ENCODE results near the gene SF3B3.
"Not testable (repeated sequence)": the region's sequence is repeated elsewhere in the genome, so short reads cannot be mapped to it uniquely, and the experiment has no call there.

SF3B3 gene

DNA sequence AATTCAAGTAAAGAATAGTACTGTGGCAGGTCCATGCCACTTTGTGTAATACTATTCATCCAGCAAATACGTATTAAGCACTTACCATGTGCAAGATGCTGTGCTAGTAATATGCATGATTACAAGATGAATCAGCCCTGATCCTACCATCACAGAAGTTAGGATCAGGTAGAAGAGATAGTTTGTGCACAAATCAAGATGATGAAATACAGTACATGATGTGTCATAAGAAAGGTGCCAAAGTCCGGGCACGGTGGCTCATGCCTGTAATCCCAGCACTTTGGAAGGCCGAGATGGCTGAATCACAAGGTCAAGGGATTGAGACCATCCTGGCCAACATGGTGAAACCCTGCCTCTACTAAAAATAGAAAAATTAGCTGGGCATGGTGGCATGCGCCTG, 11.2 kb upstream of the SF3B3 start:
- no peak for DNase-seq

DNA sequence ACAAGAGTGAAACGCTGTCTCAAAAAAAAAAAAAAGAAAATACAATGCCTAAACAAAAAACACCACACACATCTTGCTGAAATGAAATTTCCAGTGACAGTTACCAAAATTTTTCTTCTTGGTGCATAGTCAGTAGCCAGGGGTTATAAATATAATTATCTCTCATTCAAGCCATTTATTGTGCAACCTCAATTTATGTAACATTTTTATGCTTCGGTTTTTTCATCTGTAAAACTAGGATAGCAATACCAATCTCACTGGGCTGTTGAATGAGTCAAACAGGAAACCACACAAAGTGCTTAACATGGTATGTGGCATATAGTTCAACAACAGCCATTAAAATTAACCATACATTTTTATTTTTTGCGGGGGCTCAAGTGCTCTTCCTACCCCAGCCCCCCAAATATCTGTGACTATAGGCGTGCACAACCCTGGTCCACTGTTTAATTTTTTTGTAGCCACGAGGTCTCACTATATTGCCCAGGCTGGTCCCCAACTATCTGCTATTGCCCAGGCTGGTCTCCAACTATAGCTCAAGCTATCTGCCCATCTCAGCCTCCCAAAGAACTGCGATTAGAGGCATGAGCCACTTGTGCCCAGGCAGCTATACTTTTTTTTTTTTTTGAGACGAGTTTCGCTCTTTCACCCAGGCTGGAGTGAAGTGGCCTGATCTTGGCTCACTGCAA, 2.9 kb upstream of the SF3B3 start:
- DNase-seq: no peak

DNA sequence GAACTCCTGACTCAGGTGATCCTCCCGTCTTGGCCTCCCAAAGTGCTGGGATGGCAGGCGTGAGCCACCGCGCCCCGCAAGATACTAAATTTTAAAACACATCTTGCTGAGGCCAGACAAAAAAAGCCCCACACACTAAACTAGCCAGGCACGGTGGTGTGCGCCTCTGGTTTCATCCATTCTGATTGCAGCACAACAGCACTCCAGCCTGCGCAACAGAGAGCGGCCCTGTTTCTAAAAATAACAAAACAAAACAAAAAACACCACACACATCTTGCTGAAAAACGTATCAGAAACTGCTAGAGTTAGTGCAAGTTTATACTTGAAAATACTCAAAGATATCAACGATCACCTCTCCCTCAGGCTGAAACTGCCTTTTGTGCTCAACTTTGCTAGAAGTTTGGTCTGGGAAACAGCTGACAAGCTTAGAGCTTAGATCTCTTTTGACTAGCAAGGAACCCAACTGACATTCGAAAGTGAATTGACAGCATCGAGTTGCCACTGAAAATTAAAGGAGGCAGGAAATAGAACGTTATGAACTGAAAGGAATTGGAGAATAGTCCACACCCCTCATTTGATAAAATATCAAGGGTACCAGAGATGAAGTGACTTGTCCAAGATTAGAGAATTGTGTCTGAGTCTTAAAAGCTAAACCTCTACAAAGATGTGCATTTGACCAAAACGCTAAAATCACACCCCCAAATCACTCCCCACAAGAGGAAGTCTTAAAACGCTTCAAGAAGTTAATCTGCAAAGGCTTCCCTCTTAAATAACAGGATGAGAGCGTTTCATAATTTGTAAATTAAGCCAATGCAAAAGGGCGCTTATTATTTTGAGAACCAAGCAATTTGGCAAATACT, 1.2 kb upstream of the SF3B3 start:
- no peak for DNase-seq

DNA sequence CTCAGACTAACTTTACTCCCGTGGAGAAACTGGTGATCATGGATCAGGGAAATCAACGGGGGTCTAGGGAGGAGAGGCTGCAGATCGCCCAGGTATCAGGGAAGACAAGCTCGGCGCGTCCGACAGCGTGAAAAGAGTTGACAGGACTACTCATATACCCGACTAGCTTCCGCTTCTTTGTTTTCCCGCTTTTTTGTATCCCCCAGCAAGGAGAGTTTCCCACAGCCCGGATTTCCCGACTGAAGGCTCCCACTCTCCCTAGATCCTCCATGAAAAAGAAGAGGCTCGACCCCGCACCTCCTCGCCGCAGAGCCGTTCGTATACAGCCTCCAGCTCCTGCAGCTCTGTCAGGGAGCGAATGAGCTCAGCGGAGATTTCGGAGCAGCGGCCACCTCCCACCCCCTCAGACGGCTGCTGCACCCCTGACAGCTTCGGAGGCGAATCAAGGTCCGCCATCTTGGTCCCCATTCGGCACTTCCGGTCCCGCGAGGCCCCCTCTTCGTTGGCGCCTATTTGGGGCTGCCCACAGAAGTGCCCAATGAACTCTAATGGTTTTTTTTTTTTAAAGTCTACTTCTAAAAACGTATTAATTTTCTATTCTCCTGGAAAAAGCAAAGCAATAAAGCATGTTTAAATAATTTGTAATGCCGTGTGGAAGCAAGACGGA, 407 bp upstream of the SF3B3 start, which contains the start of gene COG4:
Gene COG4 (minus strand): TSS at position 479 of the 667 bp plus-strand sequence. CDS start 11 bp downstream, at position 468.
- peak; percentile 54 for DNase-seq

- DNase-seq: not testable (repeated sequence)
These were observed 796 bp downstream of the SF3B3 start for GRCh38 chr16:70524399-70524825.

- DNase-seq: no peak
These were observed 2.8 kb downstream of the SF3B3 start for GRCh38 chr16:70526403-70526802.

- DNase-seq: no peak
These were observed 3.8 kb downstream of the SF3B3 start for GRCh38 chr16:70527315-70527996.

GRCh38 chr16:70529051-70529777, 5.6 kb downstream of the SF3B3 start:
- no peak for DNase-seq

- not testable (repeated sequence) for DNase-seq
These were observed 6.3 kb downstream of the SF3B3 start for GRCh38 chr16:70529954-70530353.

- DNase-seq: no peak
These were observed 11.4 kb downstream of the SF3B3 start for GRCh38 chr16:70534971-70535370.

- no peak for DNase-seq
These were observed 17.4 kb downstream of the SF3B3 start for GRCh38 chr16:70540994-70541393.

- DNase-seq: no peak
These were observed 20.9 kb downstream of the SF3B3 start for GRCh38 chr16:70544548-70544947.

- DNase-seq: no peak
These were observed 25.3 kb downstream of the SF3B3 start for GRCh38 chr16:70548936-70549335.

DNA sequence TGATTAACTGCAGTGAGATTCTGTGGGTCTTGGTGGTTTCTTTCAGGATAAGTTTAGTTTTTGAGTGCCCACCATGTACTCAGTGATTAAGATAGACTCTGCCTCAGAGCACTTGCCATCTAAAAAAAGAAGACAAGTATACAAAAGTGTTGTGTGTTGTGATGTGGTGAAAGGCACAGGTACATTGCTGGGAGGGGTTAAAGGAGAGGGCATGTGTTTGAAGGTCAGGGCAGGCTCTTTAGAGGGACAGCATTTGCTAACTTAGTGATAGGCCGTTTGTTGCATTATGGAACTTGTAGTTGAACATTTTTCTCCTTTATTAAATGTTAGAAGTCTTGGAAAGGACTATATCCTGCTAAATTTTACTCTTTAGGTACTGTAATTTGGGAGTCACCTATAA, 26.5 kb downstream of the SF3B3 start:
- no peak for DNase-seq

DNA sequence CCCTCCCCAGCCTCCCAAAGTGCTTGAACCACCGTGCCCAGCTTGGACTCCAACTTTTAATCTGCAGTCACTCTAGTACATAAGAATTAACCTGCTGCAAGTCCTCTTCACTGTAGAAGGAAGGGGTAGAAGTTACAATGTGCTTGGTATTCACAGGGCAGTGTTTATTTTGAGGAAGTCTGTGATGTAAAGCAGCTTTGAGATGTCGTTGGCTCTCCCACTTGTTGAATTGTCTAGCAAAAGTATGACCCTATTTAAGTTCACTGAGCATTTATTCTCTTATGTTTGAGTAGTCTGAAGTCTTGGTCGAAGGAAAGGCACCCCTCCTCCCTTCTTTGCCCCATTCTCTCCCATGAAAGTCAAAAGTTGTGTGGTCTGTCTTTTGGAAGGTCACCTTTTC, 28.2 kb downstream of the SF3B3 start:
- no peak for DNase-seq

DNA sequence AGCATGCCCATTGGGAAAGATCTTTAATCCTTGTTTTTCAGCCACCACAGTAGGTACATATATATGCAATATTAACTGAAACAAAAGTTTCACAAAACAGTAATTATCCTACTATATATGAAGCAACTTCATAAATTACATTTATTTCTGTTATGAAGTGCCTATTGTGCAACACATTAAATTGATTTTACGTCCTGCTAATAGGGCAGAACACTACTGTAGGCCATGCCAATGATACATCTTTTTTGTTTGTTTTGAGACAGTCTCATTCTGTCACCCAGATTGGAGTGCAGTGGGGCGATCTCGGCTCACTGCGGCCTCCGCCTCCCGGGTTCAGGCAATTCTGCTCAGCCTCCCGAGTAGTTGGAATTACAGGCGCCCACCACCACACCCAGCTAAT, 29.1 kb downstream of the SF3B3 start:
- no peak for DNase-seq

DNA sequence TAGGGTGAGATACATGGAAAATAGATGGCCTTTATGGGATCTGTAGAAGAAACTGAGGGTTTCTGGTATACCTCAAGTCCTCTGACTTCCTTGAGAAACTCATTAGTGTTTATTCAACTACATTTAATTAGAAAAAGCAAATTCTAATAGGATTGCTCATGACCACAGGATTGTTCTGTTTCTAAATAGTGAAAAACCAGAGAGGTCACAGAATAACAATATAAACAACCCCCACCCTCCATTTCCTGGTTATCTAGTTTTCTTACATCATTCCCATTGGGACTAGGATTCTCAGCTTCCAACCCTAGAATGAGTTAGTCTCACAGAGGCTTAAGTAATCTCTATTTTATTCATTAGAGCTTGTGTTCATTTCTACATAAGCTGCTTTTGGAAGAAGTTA, 30.0 kb downstream of the SF3B3 start:
- DNase-seq: no peak

DNA sequence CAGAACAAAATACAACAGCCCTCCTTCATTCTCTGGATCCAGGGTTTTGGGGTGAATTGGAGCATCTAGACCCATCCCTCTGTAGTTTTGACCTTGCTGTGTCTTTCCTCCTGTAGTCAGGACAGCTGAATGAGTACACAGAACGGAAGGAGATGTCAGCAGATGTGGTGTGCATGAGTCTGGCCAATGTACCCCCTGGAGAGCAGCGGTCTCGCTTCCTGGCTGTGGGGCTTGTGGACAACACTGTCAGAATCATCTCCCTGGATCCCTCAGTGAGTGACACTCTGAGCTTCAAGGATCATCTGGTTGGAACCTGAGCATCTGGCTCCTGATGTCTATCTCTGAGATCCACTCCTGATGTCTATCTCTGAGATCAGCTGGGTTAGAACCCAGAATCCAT, 32.4 kb downstream of the SF3B3 start:
- no peak for DNase-seq

GRCh38 chr16:70561623-70562022, 38.0 kb downstream of the SF3B3 start:
- DNase-seq: no peak

DNA sequence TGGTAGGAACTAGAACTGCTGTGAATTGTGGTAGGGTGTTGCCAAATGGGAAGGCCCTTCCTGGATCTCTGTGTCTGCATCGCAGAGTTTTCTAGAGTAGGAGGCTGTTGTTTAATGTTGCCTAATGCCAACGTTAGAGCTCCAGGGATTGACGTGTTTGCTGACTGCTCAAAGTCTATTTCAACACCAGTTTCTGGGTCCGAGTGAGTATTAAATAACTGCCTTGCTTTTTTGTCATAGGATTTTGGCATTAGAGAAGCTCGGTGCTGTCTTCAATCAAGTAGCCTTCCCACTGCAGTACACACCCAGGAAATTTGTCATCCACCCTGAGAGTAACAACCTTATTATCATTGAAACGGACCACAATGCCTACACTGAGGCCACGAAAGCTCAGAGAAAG, 40.0 kb downstream of the SF3B3 start:
- DNase-seq: no peak

DNA sequence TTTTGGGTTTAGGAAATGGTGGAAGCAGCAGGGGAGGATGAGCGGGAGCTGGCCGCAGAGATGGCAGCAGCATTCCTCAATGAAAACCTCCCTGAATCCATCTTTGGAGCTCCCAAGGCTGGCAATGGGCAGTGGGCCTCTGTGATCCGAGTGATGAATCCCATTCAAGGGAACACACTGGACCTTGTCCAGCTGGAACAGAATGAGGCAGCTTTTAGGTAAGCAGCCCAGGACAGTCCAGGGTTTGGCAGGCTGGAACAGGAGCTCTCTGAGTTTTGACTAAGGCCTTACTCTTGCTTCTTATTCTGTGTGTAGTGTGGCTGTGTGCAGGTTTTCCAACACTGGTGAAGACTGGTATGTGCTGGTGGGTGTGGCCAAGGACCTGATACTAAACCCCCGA, 41.4 kb downstream of the SF3B3 start:
- DNase-seq: no peak

- DNase-seq: no peak
These were observed 45.1 kb downstream of the SF3B3 start for GRCh38 chr16:70568601-70569237.

Measured in NCI-H2029 treated with DMSO at 0.1 percent for 48 hours (cell line).